Cardiac fibroblast (primary cell): ENCODE data around the gene OSGIN1.

ENCODE experiments used
- DNase-seq, 2 donors: peaks; one replicate each; pipeline versions ENCODE4 v3.0.0 to v3.0.0-alpha.2; 2010; ENCODE audit warnings: low read depth in 2 of 2
- H3K4me3 ChIP-seq, 2 donors: replicated peaks in 1 of 2; 1 replicate in 1 of 2; 2 replicates in 1 of 2; pipeline ENCODE4 v1.5.1; 2011; ENCODE audit warnings: low read depth in 2 of 2, low read length in 2 of 2, mild to moderate bottlenecking in 2 of 2, moderate library complexity in 1 of 2
- TF ChIP-seq, protein P1 (sequence below): IDR thresholded peaks from one replicate; pipeline ENCODE4 v1.5.1; 2011; ENCODE audit warnings: low read depth, mild to moderate bottlenecking, low read length, inconsistent platforms

OSGIN1 gene

DNA sequence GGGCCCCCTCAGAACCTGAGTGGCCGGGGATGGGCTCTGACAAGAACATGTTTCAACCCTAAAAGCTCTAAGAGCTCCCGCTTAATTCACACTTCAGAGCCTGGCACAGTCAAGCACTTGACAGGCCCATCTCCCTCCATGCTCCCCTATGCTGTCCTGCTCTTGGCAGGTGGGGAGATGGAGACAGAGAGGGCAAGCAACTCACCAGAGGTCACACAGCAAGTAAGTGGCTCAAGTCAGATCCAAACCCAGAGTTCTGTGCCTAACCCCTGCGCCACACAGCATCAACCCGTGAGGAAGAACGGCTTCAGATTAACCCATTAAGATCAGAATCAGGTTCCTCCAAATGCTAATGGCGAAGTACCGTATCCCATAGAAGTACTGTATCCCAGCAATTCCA, 51.4 kb downstream of the OSGIN1 start:
- TF ChIP-seq, protein P1, sequence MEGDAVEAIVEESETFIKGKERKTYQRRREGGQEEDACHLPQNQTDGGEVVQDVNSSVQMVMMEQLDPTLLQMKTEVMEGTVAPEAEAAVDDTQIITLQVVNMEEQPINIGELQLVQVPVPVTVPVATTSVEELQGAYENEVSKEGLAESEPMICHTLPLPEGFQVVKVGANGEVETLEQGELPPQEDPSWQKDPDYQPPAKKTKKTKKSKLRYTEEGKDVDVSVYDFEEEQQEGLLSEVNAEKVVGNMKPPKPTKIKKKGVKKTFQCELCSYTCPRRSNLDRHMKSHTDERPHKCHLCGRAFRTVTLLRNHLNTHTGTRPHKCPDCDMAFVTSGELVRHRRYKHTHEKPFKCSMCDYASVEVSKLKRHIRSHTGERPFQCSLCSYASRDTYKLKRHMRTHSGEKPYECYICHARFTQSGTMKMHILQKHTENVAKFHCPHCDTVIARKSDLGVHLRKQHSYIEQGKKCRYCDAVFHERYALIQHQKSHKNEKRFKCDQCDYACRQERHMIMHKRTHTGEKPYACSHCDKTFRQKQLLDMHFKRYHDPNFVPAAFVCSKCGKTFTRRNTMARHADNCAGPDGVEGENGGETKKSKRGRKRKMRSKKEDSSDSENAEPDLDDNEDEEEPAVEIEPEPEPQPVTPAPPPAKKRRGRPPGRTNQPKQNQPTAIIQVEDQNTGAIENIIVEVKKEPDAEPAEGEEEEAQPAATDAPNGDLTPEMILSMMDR = no peak
- DNase-seq = no peak

DNA sequence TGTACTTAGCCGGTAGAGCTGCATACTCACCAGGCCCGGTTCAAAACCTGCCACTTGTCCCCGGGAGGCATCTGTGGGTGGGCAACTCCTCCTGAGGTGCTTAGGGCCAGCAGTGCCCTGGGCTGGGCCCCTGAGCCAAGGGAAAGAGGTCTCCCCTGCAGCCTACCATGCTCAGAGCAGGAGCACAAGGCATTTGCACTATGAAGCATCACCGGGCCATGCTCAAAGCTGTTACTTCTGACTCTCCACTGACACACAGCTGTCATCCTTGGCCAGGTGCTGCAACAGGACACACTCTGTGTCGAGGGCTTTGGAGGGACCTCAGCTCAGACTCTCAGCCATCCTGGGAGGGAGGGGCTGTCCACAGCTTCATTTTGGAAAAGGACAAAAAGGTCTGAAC, 52.4 kb downstream of the OSGIN1 start:
- DNase-seq = no peak
- TF ChIP-seq, protein P1 = no peak

More for the DNA sequence above, 51.4 kb downstream of the OSGIN1 start:
- H3K4me3 ChIP-seq = no peak overlapping the region

DNA sequence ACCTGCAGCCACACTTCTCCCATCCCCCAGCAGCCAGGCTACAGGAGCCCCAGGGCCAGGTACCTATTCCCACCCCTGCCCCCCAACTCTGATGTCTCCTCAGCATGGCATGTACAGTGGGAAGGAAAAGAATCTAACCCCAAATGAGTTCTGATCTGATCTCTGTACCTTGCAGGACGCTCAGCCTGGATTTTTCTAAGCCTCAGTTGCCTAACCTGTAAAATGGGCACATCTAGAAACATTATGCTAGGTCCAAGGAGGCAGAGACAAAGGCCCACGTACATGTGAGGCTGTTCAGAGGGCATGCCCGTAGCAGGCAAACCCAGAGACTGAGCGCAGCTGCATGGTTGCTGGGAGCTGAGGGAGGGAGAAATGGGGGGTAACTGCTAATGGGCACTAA, 54.5 kb downstream of the OSGIN1 start:
- TF ChIP-seq, protein P1 = no peak
- DNase-seq = no peak

More for the DNA sequence above, 52.4 kb downstream of the OSGIN1 start:
- H3K4me3 ChIP-seq = no peak overlapping the region

DNA sequence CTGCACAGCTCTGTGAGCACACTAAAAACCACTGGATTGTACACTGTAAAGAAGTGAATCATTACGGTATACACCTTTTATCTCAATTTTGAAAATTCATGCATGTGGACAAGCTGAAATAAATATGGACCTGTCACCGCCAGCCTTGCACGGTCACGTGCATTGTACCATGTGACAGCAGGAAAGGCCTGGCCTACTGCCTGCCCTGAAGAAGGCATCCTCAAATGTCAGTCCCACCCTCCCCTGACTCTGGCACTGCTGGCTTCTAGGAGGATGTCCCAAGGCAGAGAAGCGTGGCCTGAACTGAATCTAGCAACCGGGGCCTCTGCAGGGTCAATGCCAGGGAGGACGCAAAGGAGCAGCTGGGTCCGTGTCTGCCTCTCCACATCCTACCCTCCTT, 54.9 kb downstream of the OSGIN1 start:
- TF ChIP-seq, protein P1 = no peak
- H3K4me3 ChIP-seq = no peak overlapping the region
- DNase-seq = no peak

More for the DNA sequence above, 54.5 kb downstream of the OSGIN1 start:
- no peak overlapping the region for H3K4me3 ChIP-seq

DNA sequence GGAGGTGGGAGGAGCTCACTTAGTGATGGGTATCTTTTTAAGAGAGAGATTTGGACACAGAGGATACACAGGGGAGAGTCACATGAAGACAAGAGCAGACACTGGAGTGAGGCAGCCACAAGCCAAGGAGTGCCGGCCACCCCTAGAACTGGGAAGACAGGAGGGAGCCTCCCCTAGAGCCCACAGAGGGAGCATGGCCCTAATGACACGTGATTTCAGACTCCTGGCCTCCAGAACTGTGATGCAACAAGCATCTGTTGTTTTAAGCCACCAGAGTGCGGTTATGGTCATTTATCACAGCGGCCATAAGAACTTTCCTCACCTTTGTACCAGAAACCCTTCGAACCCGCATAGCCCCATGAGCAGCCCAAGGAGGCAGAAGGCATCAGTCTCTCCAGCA, 56.2 kb downstream of the OSGIN1 start:
- DNase-seq = no peak
- no peak overlapping the region for H3K4me3 ChIP-seq
- TF ChIP-seq, protein P1 = no peak

DNA sequence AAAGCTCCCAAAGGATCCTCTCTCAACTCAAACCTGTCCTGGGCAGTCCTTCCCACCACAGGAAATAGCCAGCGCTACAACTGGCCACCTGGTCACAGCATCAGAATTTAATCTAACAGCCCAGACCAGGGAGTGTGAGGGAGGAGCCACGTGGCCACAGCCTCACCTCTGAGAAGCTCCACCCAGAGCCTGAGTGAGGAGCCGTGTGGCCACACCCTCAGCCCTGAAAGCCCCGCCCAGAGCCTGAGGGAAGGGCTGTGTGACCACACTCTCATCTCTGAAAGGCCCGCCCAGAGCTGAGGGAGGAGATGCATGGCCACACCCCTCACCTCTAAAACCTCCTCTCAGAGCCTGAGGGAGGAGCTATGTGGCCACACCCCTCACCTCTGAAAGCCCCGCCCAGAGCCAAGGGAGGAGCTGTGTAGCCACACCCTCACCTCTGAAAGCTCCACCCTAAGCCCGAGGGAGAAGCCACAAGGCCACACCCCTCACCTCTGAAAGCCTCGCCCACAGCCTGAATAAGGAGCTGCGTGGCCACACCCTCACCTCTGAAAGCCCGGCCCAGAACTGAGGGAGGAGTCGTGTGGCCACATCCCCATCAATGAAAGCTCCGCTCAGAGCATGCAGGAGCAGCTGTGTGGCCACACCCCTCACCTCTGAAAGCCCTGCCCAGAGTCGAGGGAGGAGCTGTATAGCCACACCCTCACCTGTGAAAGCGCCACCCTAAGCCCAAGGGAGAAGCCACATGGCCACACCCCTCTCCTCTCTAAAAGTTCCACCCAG, 60.9 kb downstream of the OSGIN1 start:
- no peak overlapping the region for H3K4me3 ChIP-seq
- DNase-seq = peak; percentile 37 to 61
- TF ChIP-seq, protein P1 = no peak
